ENCODE results near the gene CRMP1. TPM values are rescaled to one million over a fixed set of nuclear protein-coding genes. Genes with fewer than 3 reads are reported as not detected.
A peak's percentile ranks its signal among the peaks of the same experiment; 100 is the strongest.

Gene CRMP1
- total and polyA plus RNA-seq, 9 of the 15 experiments (the other 6 are each of a cell fraction or from before 2014, with no cell fraction given): 0.03 to 0.04 TPM; not detected in 7

- 0 out of 6 replicates have a peak, but pooled peaks of 1 of the 3 experiments have one; percentile 14 for TF ChIP-seq CTCF (IDR thresholded peaks at IDR 0.05 in 2 of 3, conservative IDR thresholded peaks at IDR 0.05 in 1 of 3; ENCODE audit: insufficient read depth in 2 of 3, low read depth in 1 of 3, low read length in 3 of 3)
- no peak for TF ChIP-seq ZNF76 (CRISPR knock-in tag; IDR thresholded peaks at IDR 0.05; ENCODE audit: borderline replicate concordance)
- no peak for TF ChIP-seq SMARCC2 (IDR thresholded peaks at IDR 0.05; ENCODE audit: low read depth)
- TF ChIP-seq SIN3A (IDR thresholded peaks at IDR 0.05; ENCODE audit: borderline replicate concordance in 2 of 2, control insufficient read depth in 1 of 2, low read depth in 2 of 2, low read length in 2 of 2): no peak
- TF ChIP-seq ZNF444 (CRISPR knock-in tag; IDR thresholded peaks at IDR 0.05): no peak
- TF ChIP-seq SRF (CRISPR knock-in tag; IDR thresholded peaks at IDR 0.05): no peak
- TF ChIP-seq PKNOX1 (IDR thresholded peaks at IDR 0.05): 0 out of 2 replicates have a peak, but pooled peaks have one; percentile 10
- no peak for TF ChIP-seq LEF1 (IDR thresholded peaks at IDR 0.05)
- TF ChIP-seq OTX1 (CRISPR knock-in tag; IDR thresholded peaks at IDR 0.05): no peak
- TF ChIP-seq THRB (CRISPR knock-in tag; conservative IDR thresholded peaks at IDR 0.05): no peak
Observed at GRCh38 chr4:5808081-5808741, 84.7 kb downstream of the CRMP1 start (continued).
